Upper lobe of left lung (tissue), 4 donors: Measurements from ENCODE around the gene FLNB.

ENCODE experiments used
- CTCF ChIP-seq, 6 experiments: fragments of 450-650 bp in 4 of 6; fragments of 200-600 bp in 2 of 6; sonication (generic) in 2 of 6; IDR thresholded peaks; one replicate each; pipeline ENCODE4 v1.5.1; 2016 to 2019; ENCODE audit warnings: antibody characterized with exemption in 6 of 6
- EP300 ChIP-seq, 4 donors: sonication (generic); formaldehyde crosslinking; IDR thresholded peaks; one replicate each; pipeline ENCODE4 v1.5.1; 2017; ENCODE audit warnings: antibody characterized with exemption in 4 of 4, control low read depth in 2 of 4

DNA sequence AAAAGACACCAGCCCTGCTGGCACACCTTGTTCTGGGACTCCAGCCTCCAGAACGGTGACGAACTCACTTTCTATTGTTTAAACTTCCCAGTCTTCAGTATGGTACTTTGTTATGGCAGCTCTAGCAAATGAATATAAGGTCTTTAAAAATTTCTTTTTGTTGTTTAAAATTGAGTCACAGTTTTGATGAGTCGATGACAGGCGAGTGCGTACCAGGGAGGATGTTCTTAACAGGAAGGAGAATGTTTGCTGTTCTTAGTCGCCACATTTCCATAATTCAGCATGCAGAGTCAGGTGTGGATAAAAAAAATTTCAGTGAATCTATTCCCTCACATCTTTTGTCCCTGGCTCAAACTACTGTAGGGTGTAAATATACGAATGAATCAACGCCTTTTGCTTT is 190.1 kb downstream of the FLNB start:
- no peak for TF ChIP-seq CTCF (IDR thresholded peaks at IDR 0.05)
- TF ChIP-seq EP300 (IDR thresholded peaks at IDR 0.05) = no peak
